Activated naive CD4-positive, alpha-beta T cell treated with Interleukin-2 at 50 U/mL for 16 hours (primary cell): ENCODE data around the gene MYH15.

Experiments used
- DNase-seq: peaks from one replicate; pipeline ENCODE4 v3.0.0-alpha.2; 2020

Gene MYH15

DNA sequence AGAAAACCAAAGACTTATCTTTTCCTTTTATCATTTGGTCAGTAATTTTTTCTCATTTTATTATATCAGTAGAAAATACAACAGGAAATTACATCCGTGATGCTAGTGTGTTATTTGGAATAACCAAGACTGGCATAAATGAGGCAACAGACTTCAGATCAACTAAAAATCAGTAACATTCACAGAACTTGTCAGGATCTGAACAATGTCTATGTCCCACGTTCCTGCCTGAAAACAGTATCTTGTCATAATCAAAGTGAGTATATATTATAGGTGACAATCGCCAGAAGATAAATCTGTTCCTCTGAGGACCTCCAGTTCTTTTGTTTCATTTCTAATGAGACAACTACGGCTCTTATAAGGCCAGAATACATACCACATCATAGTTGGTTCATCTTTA lies 41.8 kb downstream of the MYH15 start:
- DNase-seq: no peak

DNA sequence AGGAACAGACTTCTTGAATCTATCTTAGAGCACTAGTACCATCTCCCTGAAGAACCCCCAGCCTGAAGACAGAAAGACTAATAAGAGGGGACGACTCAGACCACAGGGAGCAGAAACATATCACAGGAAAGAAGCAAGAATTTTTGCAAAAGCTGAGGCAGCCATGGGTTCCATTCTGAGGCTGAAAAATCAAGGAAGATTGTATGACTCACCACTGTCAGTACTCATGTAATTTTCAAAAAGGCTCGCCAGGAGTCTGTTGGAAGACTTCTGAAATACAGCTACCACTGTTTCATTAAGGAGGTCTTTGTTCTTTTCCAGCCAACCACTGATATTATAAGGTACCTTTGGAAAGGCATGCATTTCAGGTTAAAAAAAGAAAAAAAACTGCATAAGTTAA lies 47.5 kb downstream of the MYH15 start:
- DNase-seq: no peak

DNA sequence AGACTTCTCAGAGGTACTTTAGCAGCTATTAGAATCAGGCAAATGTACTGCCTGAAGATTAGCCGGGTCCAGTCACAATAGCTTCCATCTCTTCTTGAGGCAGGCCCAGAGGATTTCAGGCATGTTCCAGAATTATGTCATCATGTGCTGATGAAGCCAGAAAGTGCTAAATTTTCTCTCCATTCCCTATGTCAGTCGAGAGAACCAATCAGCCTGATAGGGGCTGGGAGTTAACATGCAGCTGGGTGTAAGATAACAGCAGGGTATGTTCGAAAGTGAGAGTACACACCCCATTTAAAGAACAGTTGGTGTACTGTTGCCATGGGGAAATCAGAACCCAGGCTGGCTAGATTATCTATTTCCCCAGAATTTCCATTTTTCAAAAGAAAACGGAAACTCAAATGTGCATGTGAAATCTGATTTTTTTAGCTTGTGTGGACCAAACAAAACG lies 48.7 kb downstream of the MYH15 start:
- DNase-seq: no peak

DNA sequence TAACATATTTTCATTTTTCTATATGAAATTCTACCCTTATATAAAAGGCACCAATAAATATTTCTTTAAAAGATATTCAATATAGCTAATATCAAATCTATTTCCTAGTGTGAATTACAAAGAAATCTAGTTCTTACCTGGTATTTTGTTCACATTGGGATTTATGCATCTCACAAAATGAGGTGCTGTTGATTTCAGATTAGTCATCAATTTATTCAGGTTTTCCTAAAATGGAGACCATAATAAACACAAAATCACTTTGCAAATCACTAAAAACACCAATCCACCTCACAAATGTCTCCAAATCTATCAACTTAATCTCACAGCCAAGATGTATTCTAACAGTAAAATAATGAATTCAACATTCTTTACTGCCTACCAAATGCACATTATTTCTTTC lies 51.2 kb downstream of the MYH15 start:
- DNase-seq: no peak

DNA sequence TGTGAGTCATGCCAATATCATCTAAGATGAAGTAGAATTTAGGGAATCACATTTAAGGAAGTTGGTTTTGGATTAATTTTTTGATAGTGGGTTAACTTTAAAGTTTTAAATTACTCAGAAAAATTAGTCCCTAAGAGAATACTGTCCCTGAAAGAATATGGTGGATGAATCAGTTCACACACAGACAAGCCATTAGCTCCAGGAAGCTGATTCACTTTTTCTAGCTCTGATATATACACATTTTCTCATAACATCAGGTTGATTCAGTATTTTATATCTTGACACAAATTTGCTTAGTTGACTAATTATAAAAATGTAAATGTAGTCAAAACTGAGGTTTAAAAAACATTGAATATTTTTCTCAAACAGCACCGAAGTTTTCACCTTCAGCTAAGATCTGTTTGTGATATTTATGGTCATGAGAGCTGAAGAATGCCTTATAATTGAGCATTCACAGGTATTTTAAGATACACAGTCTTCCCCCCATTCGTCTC lies 55.1 kb downstream of the MYH15 start:
- no peak for DNase-seq

DNA sequence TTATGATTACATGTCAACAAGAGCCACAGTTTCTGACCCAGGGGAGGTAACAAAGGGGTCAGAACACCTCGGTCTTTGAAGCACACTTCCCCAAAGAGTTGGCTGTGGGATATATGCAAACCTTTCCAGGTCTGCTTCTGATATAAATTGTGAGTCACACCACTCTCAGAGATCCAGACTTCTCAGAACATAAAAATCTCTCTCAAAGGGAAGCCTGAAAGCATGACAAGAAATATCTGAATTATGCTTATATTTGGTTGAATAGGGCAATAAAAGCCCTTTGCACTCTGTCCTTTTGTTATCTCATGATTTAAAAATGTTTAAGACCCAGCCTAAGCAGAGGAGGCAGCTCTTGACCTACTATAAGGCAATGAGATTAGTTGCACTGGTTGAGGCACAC lies 56.8 kb downstream of the MYH15 start:
- DNase-seq: no peak

DNA sequence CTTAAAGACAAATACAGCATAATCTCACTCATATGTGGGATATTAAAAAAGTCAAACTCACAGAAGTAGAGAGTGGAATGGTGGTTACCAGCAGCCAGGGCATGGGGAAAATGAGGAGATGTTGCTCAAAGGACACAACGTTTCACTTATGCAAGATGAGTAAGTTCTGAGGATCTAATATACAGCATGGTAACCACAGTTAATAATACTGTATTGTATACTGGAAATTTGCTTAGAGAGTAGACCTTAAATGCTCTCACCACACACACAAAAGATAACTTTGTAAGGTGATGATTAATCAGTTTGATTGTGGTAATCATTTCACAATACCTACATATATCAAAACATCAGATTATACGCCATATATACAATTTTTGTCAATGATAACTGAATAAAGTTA lies 60.0 kb downstream of the MYH15 start:
- no peak for DNase-seq

DNA sequence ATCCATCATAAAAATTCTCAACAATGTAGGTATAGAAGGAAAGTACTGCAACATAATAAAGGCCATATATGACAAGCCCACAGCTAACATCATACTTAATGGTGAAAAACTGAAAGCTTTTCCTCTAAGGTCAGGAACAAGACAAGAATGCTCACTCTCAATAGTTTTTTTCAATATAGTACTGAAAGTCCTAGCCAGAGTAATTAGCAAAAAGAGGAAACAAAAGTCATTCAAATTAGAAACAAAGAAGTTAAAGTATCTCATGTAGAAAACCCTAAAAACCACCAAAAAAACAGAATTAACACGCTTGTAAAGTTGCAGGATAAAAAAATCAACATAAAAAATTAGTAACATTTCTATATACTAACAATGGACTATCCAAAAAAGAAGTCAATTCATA lies 61.8 kb downstream of the MYH15 start:
- DNase-seq: no peak

DNA sequence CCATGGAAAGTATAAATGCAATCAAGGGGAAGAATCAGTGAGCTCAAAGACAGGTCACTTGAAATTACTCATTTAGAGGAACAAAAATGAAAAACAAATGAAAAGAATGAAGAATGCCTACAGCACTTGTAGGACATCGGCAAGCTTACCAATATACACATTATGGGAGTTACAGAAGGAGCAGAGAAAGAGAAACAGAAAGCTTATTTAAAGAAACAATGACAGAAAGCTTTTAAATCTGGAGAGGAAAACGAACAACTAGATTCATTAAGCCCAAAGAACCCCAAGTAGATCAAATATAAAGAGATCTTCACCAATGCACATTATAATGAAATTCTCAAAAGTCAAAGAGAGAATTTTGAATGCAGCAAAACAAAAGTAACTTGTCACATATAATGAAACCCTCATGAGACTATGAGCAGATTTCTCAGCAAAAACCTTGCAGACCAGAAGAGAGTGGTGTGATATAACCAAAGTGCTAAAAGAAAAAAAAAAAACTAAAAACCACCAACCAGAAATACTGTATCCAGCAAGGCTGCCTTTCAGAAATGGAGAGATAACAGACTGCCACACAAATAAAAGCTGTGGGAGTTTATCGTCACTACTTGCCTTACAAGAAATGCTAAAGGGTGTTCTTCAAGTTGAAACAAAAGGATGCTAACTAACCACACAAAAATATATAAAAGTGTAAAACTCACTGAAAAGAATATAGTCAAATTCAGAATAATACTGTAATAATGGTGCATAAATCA lies 63.1 kb downstream of the MYH15 start:
- DNase-seq: no peak

DNA sequence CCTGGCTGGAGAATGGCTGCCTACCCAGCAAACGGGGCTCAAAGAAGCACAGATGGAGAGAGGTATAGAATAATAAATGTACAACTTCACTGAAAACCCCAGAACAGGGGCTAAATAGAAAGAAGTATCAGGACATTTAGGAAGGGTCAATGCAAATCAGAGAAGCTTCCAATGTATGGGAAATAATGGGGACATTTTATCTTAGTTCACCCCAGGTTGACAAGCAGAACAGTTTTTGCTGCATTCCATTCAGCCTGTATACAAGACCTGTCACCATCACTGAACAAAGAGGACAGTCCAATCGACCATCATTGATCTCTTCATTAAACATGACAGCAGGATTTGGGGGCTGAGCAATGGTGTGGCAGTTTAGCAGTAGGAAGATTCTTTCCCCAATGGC lies 68.1 kb downstream of the MYH15 start:
- no peak for DNase-seq

DNA sequence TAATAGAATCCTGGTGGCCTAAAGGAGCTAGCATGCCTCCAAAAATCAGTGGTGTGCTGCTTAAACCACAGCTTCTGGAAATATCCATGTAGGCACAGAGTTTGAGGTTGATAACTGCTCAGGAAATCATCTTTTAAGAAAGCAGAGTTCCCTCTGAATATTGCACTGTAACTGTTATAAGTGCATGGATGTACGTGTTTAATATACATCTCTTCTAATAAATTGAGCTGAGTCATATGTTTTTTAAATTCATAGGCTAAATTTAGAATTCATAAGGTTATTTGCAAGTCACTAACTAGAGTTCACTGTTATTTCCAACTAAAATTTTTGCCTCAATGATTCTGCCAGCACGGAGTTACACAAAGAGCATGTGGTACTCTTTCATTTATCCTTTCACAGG lies 68.9 kb downstream of the MYH15 start:
- no peak for DNase-seq

DNA sequence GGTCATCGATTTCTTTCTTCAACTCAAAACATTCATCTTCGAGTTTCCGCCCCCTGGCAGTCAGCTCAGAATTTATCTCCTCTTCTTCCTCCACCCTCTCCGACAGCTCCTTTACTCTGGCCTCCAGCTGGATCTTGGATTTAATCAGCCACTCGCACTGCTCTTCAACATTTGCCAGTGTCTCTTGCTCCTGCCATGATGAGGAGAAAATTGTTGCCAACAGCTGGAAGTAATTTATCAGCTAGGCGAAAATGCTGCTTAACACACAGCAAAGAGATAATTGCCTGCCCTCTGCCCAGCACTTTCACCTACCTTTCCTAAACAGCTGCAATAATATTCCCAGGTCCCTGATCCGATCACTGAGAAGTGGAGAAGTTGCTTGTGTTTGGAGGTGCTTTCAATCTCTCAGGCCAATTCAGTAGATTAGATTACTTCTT lies 69.3 kb downstream of the MYH15 start:
- no peak for DNase-seq

DNA sequence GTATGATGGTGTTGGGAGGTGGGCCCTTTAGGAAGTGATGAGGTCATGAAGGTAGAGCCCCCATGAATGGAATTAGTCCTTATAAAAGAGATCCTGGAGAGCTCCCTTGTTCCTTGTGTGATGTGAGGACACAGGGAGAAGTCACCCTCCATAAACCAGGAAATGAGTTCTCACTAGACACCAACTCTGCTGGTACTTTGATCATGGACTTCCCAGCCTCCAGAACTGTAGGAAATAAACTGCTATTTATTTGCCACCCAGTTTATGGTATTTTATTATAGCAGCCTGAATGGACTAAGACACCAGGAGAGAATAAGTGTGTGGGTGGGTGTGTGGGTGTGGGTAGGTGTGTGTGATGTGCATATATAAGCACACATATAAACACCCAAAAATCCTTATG lies 71.9 kb downstream of the MYH15 start:
- no peak for DNase-seq

DNA sequence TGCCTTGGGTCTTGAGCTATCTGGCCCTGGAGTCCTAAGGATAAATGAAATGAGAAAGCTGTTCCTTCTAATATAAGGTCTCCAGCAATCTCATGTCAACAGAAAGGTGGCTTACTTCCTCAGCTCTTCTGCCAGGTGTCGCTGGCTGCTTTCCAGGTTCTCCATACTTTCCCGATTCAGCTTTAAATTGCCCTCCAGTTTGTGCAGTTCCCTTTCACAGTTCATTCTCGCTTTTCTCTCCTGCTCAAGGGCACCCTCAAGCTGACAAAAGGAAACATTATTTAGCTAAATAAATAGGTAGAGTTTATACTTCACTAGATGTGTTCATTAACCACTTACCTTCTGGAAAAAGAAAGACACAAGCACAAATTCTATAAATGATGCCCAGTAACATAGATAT lies 73.0 kb downstream of the MYH15 start:
- DNase-seq: no peak

DNA sequence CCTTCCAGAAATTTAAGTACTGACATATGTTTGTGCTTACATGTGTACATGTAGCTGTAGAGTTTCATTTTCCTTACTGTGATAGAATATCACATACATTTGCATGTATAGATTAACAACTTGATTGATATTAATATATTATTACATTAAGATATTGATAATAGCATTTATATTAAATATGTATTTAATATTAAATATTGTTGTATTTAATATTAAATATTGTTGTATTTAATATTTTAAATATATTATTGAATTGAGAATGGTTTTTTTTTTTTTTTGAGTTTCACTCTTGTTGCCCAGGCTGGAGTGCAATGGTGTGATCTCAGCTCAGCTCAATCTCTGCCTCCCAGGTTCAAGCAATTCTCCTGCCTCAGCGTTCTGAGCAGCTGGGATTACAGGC lies 76.5 kb downstream of the MYH15 start:
- no peak for DNase-seq

DNA sequence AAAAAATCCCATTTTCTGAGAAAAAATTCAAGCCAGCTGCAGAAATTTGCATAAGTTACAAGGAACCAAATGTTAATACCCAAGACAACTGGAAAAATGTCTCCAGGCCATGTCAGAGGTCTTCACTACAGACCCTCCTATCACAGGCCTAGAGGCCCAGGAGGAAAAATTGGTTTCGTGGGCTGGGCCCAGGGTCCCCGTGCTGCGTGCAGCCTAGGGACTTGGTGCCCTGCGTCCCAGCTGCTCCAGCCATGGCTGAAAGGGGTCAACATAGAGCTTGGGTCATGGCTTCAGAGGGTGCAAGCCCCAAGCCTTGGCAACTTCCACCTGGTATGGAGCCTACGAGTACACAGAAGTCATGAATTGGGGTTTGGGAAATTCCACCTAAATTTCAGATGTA lies 78.0 kb downstream of the MYH15 start:
- DNase-seq: no peak

DNA sequence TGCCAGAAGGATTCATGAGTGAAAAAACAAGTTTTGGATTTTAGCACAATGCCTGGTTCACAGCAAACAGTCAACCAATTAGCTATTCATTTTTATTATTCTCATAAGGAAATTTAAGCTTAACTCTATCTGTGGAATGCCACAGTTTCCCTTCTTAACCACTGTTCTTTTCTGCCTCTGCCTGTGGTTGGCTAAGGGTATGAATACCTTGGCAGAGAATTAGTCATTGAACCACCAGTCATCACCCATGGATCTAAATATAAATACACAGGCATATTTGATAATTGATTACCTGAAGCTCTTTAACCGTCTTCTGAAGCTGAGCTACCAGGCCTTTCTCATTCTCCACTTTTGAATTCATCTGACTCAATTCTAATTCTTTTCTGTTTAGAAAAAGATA lies 79.9 kb downstream of the MYH15 start:
- DNase-seq: no peak

DNA sequence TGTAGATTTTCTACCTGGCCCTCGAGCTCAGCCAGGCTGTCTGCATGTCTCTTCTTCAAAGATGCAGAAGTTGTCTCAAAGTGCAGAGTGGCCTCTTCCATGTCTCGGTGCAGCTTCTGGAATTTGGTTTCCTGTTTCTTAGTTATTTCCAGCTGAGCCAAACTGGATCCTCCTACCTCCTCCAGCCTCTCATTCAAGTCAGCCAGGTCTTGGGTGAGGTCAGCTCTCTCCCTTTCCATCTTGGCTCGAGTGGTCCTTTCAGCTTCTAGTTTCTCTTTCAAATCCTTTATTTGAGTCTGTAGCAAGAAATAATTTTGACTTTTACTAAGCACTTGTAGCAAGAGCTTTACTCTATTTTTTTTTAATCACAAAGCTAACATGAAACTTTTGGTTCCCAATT lies 81.8 kb downstream of the MYH15 start:
- no peak for DNase-seq

DNA sequence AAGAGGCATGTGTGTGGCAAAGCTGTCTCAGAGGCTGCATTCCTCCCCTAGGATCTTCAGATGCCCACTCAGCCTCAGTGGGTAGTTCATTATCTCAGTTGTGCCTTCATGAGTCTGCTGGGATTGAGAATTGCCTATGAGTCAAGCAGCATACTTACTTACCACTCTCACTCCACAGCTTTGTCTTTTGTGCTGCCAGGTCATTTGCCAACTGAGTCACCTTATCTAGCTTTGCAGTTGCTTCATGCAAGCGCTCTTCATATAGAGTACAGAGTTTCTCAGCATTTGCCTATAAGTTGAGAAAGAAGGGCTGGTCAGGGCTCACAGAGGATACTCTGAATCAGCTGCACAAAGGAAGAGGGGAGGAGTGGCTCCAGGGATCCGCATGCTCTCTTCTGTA lies 89.5 kb downstream of the MYH15 start:
- DNase-seq: no peak

DNA sequence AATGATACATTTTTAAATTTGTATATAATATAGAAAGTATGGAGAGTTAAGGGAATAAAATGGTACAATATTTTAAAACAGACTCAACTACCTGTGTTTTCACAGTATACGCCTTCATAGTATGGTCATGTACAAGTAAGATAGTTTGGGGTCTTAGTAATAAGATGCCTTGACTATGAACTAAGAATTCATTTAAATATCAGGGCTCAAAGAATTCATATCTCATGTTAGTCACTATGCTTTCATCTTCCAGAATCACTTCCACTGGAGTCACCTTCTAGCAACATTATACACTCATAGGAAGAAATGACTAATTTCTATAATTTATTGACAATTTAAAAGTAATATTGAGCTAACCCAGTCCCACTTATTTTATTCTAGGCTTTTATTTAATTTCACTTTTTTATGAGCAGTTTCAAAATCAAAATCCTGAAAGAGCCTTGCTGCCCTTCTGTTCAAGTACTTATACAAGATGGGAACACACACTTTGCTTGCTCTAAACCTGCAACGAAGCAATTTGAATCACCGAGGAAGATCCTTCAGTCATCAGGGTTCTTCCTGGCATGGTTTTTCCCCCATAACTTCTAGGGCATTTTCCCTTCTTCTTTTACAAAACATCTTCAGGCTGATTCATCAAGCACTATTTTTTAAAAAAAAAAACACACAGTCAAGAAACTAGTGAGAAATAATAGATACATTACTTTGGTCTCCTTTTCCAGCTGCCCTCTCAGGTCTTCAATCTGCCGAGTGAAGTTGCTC lies 94.1 kb downstream of the MYH15 start:
- DNase-seq: no peak

DNA sequence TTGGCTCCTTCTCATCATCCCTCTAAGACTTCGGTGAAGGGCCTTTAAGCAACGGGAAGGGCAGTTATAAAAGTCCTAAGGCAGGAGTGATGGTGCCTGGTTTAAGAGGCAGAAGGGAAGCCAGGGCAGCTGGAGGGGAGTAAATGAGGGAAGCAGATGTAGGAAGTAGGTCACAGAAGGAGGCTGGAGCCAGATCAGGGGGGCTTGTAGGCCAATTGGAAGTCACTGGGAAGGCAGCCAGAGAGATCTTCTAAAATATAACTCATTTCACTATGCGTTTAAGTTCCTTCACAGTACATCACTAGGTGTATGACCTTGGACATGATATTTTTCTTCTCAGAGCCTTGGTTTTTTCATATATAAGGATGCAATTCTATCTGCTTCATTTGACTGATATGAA lies 94.7 kb downstream of the MYH15 start:
- no peak for DNase-seq

DNA sequence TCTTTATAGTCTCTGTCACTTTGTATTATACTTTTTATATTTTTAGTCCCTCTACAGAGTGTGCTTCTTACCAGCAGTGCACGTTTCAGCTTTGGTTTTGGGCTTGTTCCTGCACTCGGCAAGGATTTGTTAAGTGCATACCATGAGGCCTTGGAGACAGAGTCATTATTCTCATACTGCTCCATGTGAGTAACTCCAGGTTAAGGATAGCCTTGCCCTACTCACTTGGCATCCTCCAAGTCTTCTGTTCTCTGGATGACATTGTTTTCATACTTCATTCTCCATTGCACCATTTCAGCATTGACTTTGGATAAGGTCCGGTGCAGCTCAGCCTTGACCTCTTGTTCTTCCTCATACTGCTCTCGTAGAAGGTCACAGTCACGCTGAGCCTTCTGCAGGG lies 96.4 kb downstream of the MYH15 start:
- no peak for DNase-seq

DNA sequence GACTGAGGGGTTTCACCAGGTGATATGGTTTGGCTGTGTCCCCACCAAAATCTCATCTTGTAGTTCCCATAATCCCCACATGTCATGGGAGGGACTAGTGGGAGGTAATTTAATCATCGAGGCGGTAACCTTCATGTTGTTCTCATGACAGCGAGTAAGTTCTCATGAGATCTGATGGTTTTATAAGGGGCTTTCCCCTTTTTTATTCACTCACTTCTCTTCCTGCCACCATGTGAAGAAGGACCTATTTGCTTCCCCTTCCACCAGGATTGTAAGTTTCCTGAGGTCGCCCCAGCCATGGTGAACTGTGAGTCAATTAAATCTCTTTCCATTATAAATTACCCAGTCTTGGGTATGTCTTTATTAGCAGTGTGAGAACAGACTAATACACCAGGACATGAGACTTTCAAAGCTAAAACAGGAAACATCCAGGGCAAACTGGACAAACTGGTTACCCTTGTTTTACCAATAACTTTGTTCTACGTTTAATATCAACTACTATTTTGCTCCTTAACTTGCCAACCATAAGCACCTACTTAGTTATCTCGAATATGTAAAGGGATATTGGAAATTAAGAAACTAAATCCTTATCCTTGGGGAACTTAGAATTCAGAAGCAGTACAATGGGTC lies 98.2 kb downstream of the MYH15 start:
- DNase-seq: no peak

DNA sequence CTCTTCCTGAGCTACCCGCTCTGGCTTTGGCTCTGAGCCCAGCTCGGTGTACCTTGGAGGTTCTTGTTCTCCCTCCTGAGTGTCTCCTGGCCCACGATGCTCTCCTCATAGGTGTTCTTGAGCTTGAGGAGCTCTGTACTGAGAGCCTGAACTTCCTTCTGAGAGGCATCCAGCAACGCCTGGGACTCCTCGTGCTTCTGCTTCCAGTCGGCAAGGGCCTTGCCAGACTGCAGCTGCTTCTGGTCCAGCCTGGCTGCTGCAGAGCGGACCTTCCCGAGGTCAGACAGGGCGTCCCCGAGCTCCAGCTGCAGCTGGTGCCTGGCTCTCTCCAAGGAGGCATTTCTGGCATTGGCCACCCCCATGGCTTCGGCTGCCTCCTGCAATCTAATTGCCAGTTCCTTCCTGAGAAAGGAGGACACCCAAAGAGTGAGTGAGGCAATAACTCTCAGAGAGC lies 99.8 kb downstream of the MYH15 start:
- no peak for DNase-seq
